ENCODE results near the gene C12orf50.
"Not testable (repeated sequence)": the region's sequence is repeated elsewhere in the genome, so short reads cannot be mapped to it uniquely, and the experiment has no call there.

Gene C12orf50

DNA sequence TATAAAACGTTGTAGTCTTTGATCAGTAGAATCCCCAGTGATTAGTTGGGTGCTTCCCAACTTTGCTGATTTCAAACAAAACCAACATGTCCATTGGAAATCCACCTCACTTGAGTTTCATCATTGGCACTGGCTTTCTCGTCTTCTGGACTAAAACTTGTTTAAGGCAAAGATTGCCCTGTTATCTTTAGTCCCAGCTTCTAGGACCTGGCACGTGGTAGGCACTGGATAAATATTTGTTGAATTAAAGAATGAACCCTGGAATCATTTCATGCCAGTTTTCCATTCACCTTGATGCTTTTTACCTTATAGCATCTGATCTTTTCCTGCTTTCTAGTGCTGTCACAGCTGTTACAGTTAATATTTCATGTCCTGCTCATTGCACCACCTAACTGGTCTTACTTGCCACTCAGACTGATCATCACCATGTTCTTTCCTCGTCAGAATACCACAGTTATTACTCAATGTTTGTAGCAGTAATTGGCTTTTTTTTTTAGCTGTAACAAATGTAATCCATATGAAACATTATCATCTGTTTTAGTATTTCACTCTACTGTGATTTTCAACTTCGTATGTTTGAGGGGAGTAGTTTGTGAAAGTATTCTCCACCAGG lies 7.3 kb upstream of the C12orf50 start:
- Histone ChIP-seq H3K27ac (no peak overlapping the region), H3K4me3 (ENCODE audit: low read depth in 1 of 2, low read length in 1 of 2) (no peak overlapping the region), H3K27me3 (no peaks in the 10 kb centered on the region), H3K36me3 (no peaks in the 10 kb centered on the region), H3K9me3 (no peaks in the 10 kb centered on the region), H3K4me1 (ENCODE audit: control insufficient read depth in 1 of 2, insufficient read depth in 1 of 2, low read depth in 1 of 2, low read length in 1 of 2) (peaks cover 14 to 15% of the 10 kb centered on the region in 2 experiments)
- TF ChIP-seq, protein P1, sequence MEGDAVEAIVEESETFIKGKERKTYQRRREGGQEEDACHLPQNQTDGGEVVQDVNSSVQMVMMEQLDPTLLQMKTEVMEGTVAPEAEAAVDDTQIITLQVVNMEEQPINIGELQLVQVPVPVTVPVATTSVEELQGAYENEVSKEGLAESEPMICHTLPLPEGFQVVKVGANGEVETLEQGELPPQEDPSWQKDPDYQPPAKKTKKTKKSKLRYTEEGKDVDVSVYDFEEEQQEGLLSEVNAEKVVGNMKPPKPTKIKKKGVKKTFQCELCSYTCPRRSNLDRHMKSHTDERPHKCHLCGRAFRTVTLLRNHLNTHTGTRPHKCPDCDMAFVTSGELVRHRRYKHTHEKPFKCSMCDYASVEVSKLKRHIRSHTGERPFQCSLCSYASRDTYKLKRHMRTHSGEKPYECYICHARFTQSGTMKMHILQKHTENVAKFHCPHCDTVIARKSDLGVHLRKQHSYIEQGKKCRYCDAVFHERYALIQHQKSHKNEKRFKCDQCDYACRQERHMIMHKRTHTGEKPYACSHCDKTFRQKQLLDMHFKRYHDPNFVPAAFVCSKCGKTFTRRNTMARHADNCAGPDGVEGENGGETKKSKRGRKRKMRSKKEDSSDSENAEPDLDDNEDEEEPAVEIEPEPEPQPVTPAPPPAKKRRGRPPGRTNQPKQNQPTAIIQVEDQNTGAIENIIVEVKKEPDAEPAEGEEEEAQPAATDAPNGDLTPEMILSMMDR (IDR thresholded peaks at IDR 0.05) = no peak

DNA sequence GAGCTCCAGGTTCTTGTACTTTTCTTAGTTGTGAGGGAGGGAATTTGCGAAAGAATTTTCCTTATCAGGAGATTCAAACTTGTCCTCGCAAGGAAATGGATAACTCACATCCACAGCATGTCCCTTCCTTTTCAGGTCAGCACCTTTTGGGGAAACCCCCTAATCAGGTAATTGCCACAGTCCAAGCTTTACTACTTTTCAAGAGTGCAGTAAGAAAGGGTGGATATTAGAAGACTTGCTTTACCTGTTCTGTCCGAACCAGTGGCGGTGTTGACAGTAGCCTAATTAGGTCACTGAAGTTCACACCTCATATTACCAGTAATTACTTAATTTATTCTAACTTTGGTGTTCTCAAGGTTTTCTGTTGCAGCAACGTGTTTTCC lies 6.7 kb upstream of the C12orf50 start:
- TF ChIP-seq, protein P1 (IDR thresholded peaks at IDR 0.05) = no peak
- H3K36me3 ChIP-seq = no peaks in the 10 kb centered on the region
- H3K4me1 ChIP-seq (ENCODE audit: control insufficient read depth in 1 of 2, insufficient read depth in 1 of 2, low read depth in 1 of 2, low read length in 1 of 2) = peaks cover 14 to 15% of the 10 kb centered on the region in 2 experiments
- H3K9me3 ChIP-seq = no peaks in the 10 kb centered on the region
- peak overlapping the region; percentile 68 for H3K4me3 ChIP-seq (ENCODE audit: low read depth in 1 of 2, low read length in 1 of 2)
- no peaks in the 10 kb centered on the region for H3K27me3 ChIP-seq
- H3K27ac ChIP-seq = peak overlapping the region; percentile 57

DNA sequence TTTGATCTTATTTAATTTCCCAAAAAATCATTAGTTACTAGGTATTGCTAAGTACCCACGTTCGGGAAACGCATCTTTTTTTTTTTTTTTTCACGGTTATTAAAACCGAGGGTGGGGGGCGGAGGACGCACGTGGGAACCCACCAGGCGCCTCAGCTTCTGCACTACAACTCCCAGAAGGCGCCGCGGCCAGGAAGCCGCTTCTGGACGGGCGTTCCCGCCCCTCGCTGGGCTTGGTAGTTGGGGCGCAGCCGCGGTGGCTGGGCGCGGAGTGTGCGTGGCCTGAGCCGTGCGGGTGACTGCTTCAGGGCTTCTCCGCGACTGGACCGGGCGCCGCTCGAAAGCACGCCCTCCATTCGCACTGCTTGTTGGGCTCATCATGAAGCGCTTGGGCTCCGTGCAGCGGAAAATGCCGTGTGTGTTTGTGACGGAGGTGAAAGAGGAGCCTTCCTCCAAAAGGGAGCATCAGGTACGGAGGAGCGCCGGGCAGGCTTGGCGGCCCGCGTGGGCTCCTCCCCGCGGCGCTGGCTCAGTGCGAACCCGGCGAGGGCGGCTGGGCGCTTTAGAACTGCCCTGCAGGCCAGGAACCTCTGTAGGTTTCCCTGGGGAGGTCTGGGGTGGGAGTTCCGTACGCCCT lies 6.2 kb upstream of the C12orf50 start:
- Histone ChIP-seq H3K27ac (peak overlapping the region; percentile 57), H3K27me3 (no peaks in the 10 kb centered on the region), H3K4me3 (ENCODE audit: low read depth in 1 of 2, low read length in 1 of 2) (peak overlapping the region; percentile 68), H3K4me1 (ENCODE audit: control insufficient read depth in 1 of 2, insufficient read depth in 1 of 2, low read depth in 1 of 2, low read length in 1 of 2) (peaks cover 14 to 15% of the 10 kb centered on the region in 2 experiments), H3K9me3 (no peaks in the 10 kb centered on the region), H3K36me3 (no peaks in the 10 kb centered on the region)
- TF ChIP-seq, protein P1 (IDR thresholded peaks at IDR 0.05) = no peak

DNA sequence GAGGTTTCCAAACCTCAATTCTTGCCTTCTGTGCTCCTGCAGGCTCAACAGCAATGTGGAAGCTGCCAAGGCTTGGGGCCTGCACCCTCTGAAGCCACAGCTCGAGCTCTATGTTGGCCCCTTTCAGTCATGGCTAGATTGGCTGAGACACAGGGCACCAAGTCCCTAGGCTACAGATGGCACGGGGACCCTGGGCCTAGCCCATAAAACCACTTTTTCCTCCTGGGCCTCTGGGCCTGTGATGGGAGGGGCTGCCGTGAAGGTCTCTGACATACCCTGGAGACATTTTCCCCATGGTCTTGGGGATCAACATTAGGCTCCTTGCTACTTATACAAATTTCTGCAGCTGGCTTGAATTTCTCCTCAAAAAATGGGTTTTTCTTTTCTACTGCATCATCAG lies 2.0 kb upstream of the C12orf50 start:
- not testable (repeated sequence) for H3K36me3 ChIP-seq; H3K4me3 ChIP-seq (ENCODE audit: low read depth in 1 of 2, low read length in 1 of 2); H3K27ac ChIP-seq; H3K9me3 ChIP-seq; H3K27me3 ChIP-seq; H3K4me1 ChIP-seq (ENCODE audit: control insufficient read depth in 1 of 2, insufficient read depth in 1 of 2, low read depth in 1 of 2, low read length in 1 of 2)

DNA sequence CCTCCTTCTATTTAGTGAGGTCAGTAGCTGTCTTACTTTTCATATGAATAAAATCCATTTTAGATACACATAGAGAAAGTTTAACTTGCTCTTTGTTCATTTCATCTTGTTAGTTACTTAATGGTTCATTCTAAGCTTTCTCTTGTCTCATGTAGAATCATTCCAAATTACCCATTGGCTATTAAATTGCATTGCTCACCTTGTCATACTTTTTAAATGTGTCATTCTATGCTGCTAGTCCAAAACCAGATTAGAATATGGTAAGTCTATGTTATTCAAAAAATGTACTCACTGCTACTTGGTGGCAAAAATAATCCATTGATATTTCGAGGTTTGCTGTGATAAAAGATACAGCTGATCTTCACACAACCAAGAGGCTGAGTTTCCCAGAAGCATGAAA lies 3.0 kb downstream of the C12orf50 start:
- Histone ChIP-seq H3K4me1 (ENCODE audit: control insufficient read depth in 1 of 2, insufficient read depth in 1 of 2, low read depth in 1 of 2, low read length in 1 of 2) (no peaks in the 10 kb centered on the region), H3K36me3 (no peaks in the 10 kb centered on the region), H3K27me3 (peaks cover 8% of the 10 kb centered on the region), H3K9me3 (no peaks in the 10 kb centered on the region), H3K4me3 (ENCODE audit: low read depth in 1 of 2, low read length in 1 of 2) (no peak overlapping the region), H3K27ac (no peak overlapping the region)
- TF ChIP-seq, protein P1 (IDR thresholded peaks at IDR 0.05) = no peak

DNA sequence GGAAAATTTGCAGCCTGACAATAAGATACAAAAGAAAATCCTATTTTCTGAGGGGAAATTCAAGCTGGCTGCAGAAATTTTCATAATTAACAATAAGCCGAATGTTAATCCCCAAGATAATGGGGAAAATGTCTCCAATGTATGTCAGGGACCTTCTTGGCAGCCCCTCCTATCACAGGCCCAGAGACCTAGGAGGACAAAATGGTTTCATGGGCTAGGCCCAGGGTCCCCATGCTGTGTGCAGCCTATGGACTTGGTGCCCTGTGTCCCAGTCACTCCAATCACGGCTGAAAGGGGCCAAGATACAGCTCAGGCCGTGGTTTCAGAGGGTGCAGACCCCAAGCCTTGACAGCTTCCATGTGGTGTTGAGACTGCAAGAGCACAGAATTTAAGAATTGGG lies 11.2 kb downstream of the C12orf50 start:
- no peak overlapping the region for H3K4me3 ChIP-seq (ENCODE audit: low read depth in 1 of 2, low read length in 1 of 2)
- H3K27me3 ChIP-seq = no peaks in the 10 kb centered on the region
- H3K9me3 ChIP-seq = peaks cover 6% of the 10 kb centered on the region
- no peaks in the 10 kb centered on the region for H3K36me3 ChIP-seq
- no peaks in the 10 kb centered on the region for H3K4me1 ChIP-seq (ENCODE audit: control insufficient read depth in 1 of 2, insufficient read depth in 1 of 2, low read depth in 1 of 2, low read length in 1 of 2)
- TF ChIP-seq, protein P1 (IDR thresholded peaks at IDR 0.05) = no peak
- no peak overlapping the region for H3K27ac ChIP-seq
